Psoas muscle (tissue), 8 donors: Measurements from ENCODE around the gene SIRT5. TPM values are rescaled to one million over a fixed set of nuclear protein-coding genes. Genes with fewer than 3 reads are reported as not detected.

Experiments
- ATAC-seq, 4 donors: fragments of 200-7000 bp; cut with Tn5 transposase; one replicate each; pipeline ENCODE4 v1.9.1; 2020; ENCODE audit warnings: moderate library complexity in 3 of 4, mild to moderate bottlenecking in 2 of 4
- DNase-seq, 2 donors: peaks; one replicate each; pipeline ENCODE4 v3.0.0-alpha.2; 2020
- H3K27ac ChIP-seq: fragments of 200-600 bp; one replicate; pipeline ENCODE4 v1.8.0; 2022
- H3K27me3 ChIP-seq, 3 donors: fragments of 200-600 bp in 1 of 3; one replicate each; pipeline versions ENCODE4 v1.6.1 to v1.8.0; 2013 to 2022; ENCODE audit warnings: low read length in 2 of 3, mild to moderate bottlenecking in 2 of 3, moderate library complexity in 1 of 3; ENCODE audit not compliant: insufficient read depth in 3 of 3
- H3K36me3 ChIP-seq, 2 donors: fragments of 200-600 bp in 1 of 2; one replicate each; pipeline versions ENCODE4 v1.6.1 to v1.8.0; 2013 to 2022; ENCODE audit warnings: low read depth in 1 of 2, mild to moderate bottlenecking in 1 of 2, moderate library complexity in 1 of 2; ENCODE audit not compliant: insufficient read depth in 1 of 2
- H3K4me1 ChIP-seq: fragments of 200-600 bp; one replicate; pipeline ENCODE4 v1.8.0; 2022
- H3K4me3 ChIP-seq: fragments of 200-600 bp; one replicate; pipeline ENCODE4 v1.8.0; 2022; ENCODE audit warnings: mild to moderate bottlenecking
- H3K9me3 ChIP-seq: fragments of 200-600 bp; one replicate; pipeline ENCODE4 v1.8.0; 2022
- WGBS, 3 donors: extraction: QIAGEN DNeasy Blood & Tissue Kit; methylation state at CpG; one replicate each; pipeline versions ENCODE4 v1.1.6 to v1.1.7; 2013; 5-methylcytosine and 5-hydroxymethylcytosine counted together
- intact Hi-C, 2 donors: fragments of 100-400 bp; cut with DNase I; formaldehyde crosslinking; loops; one replicate each; pipeline versions ENCODE4 v1.11.0 to v1.14.2; 2022
- polyA plus RNA-seq, 3 donors: library from polyadenylated mRNA; stranded (reverse); fragments of 200-250 nt; gene quantifications; one replicate each; pipeline ENCODE4 v1.2.3, GENCODE V29; 2013
- total RNA-seq, 4 donors: library from RNA; stranded (reverse); fragmentation: NEBNext Ultra II Directional in 2 of 4; extraction: Animal tissue kit (Norgen Biotek cat#: 25700) in 2 of 4; gene quantifications; one replicate each; pipeline versions ENCODE4 v1.2.1 to v1.2.4, GENCODE V29; 2021 to 2023
- TF ChIP-seq, protein P1 (sequence below): fragments of 200-600 bp; IDR thresholded peaks from one replicate; pipeline ENCODE4 v1.8.0; 2022; ENCODE audit warnings: antibody characterized with exemption
- donor health status: healthy with polysubstance abuse.
- donor health status: DM: no; HTN: no; CAD: no; lungs with moderate emphysema.
- donor health status: Bipolar disorder and iron deficiency.
- donor health status: healthy.
- donor health status: DM: yes; HTN: yes; CAD: no.
- donor health status: DM: no; HTN: no; CAD: no.
- donor health status: DM: no; HTN: no; CAD: no.
- donor health status: DM: yes; HTN: yes; CAD: no.

The SIRT5 gene
- total and polyA plus RNA-seq, 7 donors: 10.1 to 29.2 (median 19.3) TPM

- Histone ChIP-seq H3K27ac (peak overlapping the region; percentile 79), H3K9me3 (no peaks in the 10 kb centered on the region), H3K36me3 (peaks cover 0 to 46% of the 10 kb centered on the region in 2 donors), H3K4me1 (peaks cover 18% of the 10 kb centered on the region), H3K27me3 (no peaks in the 10 kb centered on the region), H3K4me3 (peak overlapping the region; percentile 5)
- ATAC-seq: no peak
- TF ChIP-seq, protein P1, sequence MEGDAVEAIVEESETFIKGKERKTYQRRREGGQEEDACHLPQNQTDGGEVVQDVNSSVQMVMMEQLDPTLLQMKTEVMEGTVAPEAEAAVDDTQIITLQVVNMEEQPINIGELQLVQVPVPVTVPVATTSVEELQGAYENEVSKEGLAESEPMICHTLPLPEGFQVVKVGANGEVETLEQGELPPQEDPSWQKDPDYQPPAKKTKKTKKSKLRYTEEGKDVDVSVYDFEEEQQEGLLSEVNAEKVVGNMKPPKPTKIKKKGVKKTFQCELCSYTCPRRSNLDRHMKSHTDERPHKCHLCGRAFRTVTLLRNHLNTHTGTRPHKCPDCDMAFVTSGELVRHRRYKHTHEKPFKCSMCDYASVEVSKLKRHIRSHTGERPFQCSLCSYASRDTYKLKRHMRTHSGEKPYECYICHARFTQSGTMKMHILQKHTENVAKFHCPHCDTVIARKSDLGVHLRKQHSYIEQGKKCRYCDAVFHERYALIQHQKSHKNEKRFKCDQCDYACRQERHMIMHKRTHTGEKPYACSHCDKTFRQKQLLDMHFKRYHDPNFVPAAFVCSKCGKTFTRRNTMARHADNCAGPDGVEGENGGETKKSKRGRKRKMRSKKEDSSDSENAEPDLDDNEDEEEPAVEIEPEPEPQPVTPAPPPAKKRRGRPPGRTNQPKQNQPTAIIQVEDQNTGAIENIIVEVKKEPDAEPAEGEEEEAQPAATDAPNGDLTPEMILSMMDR: no peak
- 46 to 61% (median 48%) methylated on average over 4 of the region's 4 CpGs for WGBS, 3 donors
- no peak for DNase-seq
- intact Hi-C loops: no loop called here
Measured at GRCh38 chr6:13611715-13612114, 37.3 kb downstream of the SIRT5 start.

- TF ChIP-seq, protein P1: no peak
- no peak for DNase-seq
- Histone ChIP-seq H3K36me3 (peaks cover 6 to 47% of the 10 kb centered on the region in 2 donors), H3K4me3 (no peak overlapping the region), H3K27ac (peak overlapping the region; percentile 95), H3K4me1 (peaks cover 19% of the 10 kb centered on the region), H3K9me3 (no peaks in the 10 kb centered on the region), H3K27me3 (no peaks in the 10 kb centered on the region)
- intact Hi-C loops: no loop called here
- no peak for ATAC-seq
- WGBS, 3 donors: 69 to 74% (median 71%) methylated on average over 3 of the region's 3 CpGs
Measured at GRCh38 chr6:13613029-13613594, 38.7 kb downstream of the SIRT5 start.

DNA sequence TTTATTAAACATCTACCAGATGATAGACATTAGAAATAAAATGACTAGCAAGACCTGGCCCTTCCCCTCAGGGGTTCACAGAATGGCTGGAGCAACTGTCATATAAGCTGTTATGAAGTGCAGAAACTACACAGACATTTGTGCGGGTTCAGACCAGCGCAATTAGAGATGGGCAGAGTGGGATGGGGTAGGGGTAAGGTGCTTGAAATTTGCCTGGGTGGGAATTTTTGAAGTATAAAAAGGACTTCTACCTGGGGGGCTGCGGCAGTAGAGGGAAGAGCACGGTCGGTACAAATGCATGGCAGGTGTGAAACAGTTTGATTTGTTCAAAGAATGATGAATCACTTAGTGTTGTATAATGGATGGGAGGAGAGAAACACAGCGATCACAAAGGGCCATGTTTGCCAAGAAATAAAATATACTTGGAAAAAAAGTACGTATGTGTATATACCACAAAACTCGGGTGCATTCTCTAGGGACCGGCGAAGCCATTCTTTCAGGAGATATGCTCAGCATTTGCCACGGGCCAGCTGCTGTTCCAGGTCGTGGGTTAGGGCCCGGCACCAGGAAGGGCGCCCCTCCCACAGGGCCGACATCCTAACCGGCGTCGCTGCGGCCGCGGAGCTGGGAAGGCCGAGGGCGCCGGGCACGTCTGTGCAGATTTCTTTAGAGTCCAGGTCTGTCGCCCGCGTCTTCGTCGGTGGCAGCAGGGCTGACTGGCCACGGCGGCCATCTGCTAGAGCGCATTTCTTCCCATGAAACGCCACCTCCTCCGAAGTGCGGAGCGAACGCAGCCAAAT, 39.9 kb downstream of the SIRT5 start:
- intact Hi-C loops: loop anchor here in 1 of 2 donors (2.0 kb wide), 1 partner anchor 40 kb away; the partner anchor contains the start of gene SIRT5
- Histone ChIP-seq H3K4me1 (peaks cover 19% of the 10 kb centered on the region), H3K36me3 (peaks cover 10 to 47% of the 10 kb centered on the region in 2 donors), H3K27ac (peak overlapping the region; percentile 95), H3K27me3 (no peaks in the 10 kb centered on the region), H3K9me3 (no peaks in the 10 kb centered on the region), H3K4me3 (peak overlapping the region; percentile 75)
- DNase-seq (peak; percentile 58 to 74), ATAC-seq (peak; percentile 40 to 59 (median 54))
- WGBS, 3 donors: 5 to 6% (median 6%) methylated on average over 38 of the region's 38 CpGs
- TF ChIP-seq, protein P1: no peak

- peak; percentile 97 to 99 for DNase-seq
- no peaks in the 10 kb centered on the region for H3K27me3 ChIP-seq
- TF ChIP-seq, protein P1: peak; percentile 86
- WGBS, 3 donors: 0 to 1% (median 0%) methylated on average over 81 to 85 of the region's 85 CpGs
- peak within 1 kb of the TSS; percentile 75 for H3K4me3 ChIP-seq
- H3K9me3 ChIP-seq: no peaks in the 10 kb centered on the region
- H3K4me1 ChIP-seq: peaks cover 19% of the 10 kb centered on the region
- ATAC-seq: peak; percentile 95 to 98 (median 96)
- peaks cover 10 to 50% of the 10 kb centered on the region in 2 donors for H3K36me3 ChIP-seq
- H3K27ac ChIP-seq: peak within 1 kb of the TSS; percentile 95
- intact Hi-C loops: loop anchor here (2.0 to 5.0 kb wide), 2 partner anchors 40 to 97 kb away; partner anchors contain the start of genes RANBP9 (in 2 of the 2) and SIRT5 (in 1 of the 2)
Measured at GRCh38 chr6:13614926-13615791, 40.8 kb downstream of the SIRT5 start, which contains the start of gene NOL7. Gene NOL7, plus strand, starts transcription at chr6:13615335. Its CDS starts 24 bp downstream, at chr6:13615359.
